CD4-positive, alpha-beta T cell treated with Interleukin-1 beta for 1 hour (primary cell): ENCODE measurements around the gene SEMA4A.

Experiments
- DNase-seq, 2 donors: peaks; one replicate each; pipeline ENCODE4 v3.0.0-alpha.2; 2020 to 2022

The SEMA4A gene

DNA sequence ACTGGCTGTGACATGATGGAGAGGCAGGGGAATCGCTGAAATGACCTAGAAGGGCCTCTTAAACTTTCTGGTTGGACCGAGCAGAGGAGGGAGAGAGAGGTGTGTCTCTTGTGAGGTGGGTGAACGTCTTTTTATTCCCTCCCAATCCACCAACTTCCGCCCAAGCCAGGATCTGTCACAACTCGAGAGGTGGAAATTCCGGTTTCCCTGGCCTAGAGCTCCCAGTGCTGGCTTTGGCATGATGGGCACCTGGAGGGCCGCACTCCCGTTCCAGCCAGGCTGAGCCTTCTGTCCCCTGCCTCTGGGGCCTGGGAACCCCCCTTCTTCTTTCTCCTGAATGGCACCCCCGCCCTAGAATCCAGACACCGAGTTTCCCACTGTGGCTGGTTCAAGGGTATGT is at the start of gene SEMA4A:
Gene SEMA4A (plus strand): TSS at position 224 of the 400 bp plus-strand sequence. CDS start 994 bp downstream, outside the sequence.
- no peak for DNase-seq

DNA sequence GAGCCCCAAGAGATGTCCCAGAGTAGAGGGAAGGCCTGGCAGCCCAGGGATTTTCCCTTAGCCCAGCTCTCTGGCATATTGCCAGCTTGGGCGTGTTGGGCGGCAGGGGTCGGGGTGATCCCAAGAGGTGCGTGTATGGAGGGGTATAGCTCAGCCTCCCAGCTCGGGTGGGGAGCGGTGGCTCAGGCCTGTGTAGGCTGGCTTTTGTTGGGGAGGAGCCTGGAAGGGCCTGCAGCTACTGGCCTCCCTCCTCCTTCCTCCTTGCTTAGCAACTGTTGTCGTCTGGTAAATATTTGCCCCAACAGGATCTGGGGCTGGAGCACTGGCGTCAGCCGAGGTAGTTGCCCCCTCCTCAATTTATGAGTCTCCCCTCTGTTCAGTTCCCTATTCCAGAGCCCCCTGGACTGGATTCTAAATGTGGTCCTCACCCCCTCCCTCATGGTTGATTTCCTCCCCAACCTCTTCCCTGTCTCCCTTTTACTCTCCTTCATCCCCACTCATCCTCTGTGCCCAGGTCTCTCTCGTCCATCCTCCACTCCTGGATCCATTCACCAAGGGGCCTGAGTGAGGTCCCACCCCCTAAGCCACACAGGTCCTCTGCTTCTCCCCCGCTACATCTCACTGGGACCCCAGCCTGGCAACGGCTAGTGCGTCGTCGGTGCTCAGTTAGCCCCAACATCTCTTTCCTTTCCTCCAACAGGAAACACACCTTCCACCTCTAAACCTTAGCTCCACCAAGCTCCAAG is 49.1 kb upstream of the SEMA4A start:
- peak; percentile 88 for DNase-seq

DNA sequence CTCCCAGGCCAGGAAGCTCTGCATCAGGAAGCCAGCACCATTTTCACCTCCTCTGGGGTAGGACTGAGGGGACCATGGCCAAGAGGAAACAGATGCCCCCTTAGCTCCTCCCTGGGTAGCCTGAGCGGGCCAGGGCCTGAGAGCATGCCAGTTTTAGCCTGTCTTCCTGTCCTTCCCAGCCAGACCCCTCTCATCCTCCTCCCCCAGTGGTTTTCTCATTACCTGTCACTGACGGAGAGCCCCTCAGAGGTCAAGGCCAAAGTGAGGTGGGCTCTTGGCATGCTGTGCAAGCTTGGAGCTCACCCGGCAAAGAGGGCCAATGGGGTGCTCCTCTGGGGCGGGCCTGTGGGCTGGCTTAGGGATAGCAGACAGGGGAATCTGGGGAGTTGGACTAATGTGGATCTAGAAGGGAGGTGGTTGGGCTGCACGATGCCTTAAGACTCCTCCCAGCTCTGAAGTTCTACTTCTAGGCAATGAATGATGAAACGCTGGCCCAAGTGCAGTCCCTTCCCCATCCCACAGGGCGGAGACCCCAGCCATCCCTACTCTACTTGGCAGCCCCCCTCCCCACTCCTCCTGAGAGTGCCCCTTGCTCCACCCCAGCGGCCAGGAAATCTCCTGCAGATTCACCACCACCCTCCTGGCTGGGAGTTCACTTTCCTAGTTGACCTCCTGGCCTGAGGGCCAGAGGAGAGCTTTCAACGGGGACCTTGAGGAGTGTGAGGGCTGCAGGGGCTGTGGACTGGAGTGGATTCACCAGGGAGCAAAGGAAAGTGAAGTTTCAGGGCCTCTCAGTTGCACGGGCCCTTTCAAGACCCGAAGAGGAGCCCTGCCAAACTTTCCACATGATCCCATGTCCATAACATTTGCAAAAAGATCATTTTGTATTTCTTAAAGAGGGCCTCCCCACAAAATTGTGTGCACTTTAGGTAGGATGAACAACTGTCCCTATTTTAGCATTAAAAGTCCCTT is 48.2 kb upstream of the SEMA4A start:
- peak in 1 of 2 donors; percentile 38 for DNase-seq

DNA sequence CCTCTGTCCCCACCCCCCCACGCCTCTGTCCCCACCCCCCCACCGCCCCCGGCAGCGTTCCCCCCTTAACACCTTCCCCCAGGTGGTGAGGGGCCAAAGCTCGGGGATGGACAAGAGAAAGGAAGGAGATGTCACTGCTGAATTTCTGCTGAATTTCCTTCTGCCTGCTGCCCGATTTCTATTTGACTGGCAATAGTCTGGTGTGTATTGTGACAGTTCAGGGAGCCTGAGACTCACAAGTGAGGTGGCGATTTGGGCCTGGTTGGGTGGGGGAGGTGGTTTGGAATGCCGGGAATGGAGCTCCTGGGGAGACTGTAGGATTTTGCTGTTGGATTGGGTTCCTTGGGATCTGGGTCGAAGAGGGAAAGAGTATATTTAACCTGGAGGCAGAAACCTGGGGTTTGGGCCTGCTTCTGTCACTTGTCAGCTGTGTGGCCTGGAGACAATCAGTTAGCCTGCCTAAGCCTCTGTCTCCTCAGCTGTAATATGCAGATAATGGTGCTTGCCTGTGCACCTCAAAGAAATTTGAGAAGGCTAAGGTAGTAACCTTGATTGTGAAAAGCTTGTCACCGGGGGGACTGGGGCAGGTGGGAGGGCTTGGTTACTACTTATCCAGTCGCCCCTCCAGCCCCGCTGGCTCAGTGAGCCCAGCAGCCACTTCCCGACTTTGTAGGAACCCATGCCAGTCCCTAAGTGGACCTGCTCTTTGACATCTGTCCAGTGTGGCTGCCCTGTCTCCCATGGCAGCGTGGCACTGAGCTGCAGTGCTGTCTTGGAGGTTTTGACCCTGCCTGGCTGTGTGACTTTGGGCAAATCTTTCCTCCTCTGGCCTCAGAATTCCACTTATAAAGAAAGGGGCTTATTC is 46.5 kb upstream of the SEMA4A start:
- DNase-seq: no peak

DNA sequence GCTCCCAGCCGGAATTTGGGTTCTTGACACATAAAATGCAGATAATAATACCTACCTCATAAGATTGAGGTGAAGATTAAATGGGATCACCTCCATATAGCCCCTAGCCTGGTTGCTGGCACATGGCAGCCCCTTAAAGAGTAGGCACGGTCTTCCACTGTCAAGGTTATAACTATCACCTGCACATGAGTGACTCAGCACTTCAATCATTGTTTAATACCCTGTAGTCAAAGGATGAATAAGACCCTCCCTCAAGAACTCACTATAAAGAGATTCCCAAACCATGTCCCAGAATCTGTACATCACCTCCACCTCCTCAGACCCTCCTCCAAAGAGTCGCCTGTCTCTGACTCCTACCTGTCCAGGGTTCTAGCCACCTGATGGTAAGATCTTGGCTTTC is 45.3 kb upstream of the SEMA4A start:
- DNase-seq: no peak

DNA sequence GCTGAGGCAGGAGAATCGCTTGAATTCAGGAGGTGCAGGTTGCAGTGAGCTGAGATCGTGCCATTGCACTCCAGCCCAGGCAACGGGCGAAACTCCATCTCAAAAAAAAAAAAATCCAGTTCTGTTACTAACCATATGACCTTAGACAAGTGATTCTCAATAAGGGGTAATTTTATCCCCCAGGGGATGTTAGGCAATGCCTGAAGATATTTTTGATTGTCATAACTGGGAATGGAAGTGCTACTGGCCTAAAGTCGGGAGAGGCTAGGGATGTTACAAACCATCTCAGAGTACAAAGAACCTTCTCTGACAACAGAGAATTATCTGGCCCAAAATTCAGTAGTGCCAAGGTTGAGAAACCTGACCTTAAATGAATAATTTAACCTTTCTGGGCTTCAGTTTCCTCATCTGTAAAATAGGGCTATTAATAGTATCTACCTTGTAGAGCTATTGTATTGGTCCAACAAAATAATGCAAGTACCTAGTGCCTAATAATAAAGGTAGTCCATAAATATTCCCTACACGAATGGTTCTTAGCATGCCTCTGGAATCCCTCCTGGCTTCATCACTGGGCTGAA is 44.6 kb upstream of the SEMA4A start:
- DNase-seq: no peak

DNA sequence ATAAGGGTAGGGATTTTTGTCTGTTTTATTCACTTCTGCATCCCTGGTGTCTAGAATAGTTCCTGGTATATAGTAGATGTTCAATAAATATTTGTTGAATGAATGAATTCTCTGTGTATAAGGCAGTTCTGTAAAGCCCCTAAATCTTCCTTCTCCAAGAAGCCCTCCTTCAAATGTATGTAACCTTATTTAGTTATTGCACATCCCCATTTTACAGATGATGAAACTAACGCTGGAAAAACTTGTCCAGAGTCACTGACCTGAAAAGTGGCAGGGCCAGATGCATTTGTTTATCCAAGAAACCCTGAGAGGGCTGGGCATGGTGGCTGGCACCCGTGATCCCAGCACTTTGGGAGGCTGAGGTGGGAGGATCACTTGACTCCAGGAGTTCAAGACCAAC is 43.1 kb upstream of the SEMA4A start:
- no peak for DNase-seq

DNA sequence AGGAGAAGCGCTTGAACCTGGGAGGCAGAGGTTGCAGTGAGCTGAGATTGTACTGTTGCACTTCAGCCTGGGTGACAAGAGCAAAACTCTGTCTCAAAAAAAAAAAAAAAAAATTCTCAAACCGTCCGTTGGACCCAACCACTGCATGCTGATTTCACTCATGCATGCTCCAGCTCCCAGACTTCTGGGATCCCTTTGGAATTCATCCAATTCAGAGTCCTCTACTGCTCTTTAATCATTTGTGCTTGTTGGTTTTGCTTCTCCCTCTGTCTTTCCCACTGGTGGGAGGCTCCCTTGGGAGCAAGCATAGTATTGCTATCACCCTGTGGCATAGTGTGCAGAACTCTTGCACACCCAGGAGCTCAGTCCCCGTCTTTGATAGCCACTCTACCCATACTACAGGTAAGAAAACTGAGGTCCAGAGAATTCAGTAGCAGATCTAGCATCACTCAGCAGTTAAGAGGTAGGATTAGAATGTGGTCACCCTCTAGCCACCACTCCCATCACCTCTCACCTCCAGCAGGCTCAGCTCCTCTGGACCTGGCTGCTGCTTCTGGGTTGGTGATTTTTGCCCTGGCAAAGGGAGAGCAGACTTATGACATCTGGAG is 41.9 kb upstream of the SEMA4A start:
- DNase-seq: no peak

DNA sequence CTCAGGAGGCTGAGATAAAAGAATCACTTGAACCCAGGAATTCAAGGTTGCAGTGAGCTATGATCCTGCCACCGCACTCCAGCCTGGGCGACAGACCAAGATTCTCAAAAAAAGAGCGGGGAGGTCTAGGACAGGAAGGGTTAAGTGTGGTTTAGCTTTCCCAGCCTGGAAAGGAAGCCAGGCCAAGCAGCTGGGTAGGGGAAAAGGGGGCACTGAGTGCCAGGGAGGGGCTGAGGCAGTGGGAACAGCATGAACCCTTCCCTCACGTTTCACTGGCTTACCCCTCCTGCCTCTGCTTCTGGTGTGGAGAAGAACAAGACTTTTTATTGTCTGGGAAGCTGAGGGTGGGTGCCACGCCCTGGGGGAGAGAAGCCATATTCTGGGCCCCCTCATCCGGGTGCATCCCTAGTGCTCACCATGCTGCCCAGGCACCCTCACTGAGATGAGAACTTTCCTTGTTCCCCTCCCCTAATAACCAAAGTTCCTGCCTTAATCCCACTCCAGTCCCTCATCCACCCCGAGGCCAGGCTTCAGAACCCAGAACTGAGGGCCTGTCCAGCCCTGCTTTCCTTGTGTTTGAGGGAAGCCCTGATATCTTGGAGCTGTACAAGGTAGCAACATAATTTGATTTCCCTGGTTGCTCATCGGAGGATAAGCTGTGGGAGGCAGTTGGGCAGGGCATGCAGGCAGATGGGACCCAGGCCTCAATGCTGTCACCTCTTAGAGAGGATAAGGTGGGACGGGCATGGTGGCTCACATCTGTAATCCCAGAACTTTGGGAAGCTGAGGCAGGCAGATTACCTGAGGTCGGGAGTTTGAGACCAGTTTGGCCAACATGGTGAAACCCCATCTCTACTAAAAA is 40.9 kb upstream of the SEMA4A start:
- DNase-seq: no peak

DNA sequence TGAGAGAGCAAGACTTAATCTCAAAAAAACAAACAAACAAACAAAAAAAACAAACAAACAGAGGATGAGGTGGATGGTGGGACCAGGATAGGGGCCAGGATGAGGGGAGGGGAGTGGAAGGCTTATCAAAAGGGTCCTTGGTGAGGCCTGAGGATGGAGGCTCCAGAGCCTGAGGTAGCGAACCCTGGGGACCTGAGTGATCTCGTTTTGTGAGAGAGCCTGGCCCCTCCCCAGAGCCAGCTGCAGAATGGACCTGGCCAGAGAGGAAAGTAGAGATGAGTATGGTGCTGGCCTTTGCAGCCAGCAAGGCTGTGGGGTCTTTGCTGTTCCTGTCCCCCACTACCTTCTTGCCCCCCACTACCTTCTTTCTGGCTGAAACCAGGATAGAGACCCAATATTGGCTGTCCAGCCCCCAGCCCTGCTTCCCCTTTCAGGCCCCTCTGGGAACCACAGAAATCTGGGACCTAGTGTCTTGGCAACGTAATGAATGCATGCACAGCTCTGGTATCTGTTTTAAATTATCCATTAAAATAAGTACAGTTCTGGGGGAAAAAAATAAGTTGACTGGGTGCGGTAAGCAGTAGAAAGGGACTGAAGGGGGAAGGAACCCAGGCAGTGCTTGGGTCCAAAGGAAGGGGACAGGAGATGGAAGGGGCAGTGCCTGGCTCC is 40.0 kb upstream of the SEMA4A start:
- DNase-seq: no peak

DNA sequence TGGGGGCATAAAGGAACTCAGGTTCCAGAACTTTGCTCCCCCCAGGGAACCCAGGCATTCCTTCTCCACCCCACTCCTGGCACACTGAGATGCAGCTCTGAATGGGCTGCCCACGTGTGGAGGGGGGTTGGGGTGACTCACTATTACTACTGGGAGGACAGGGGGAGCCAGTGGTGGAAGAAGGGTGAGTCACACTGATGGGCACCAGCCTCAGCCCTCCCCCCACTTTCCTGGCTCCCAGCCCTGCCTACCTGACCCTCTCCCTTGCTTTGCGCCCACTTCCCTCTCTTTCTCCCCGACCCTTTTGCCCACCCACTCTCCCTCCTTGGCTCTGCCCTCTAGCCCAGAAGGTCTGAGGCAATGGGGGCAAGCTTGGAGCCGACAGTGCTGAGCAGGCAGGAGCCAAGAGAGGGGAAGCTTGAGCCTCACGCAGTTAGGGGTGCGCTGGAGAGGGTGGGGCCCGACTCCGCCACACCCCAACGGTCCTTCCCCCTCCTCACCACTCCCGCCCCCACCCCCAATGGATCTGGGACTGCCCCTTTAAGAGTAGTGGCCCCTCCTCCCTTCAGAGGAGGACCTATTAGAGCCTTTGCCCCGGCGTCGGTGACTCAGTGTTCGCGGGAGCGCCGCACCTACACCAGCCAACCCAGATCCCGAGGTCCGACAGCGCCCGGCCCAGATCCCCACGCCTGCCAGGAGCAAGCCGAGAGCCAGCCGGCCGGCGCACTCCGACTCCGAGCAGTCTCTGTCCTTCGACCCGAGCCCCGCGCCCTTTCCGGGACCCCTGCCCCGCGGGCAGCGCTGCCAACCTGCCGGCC is 39.1 kb upstream of the SEMA4A start, which contains the start of gene LMNA:
Gene LMNA (plus strand): TSS at position 611 of the 818 bp plus-strand sequence. CDS start 208 bp downstream, outside the sequence.
- peak; percentile 85 to 87 for DNase-seq

DNA sequence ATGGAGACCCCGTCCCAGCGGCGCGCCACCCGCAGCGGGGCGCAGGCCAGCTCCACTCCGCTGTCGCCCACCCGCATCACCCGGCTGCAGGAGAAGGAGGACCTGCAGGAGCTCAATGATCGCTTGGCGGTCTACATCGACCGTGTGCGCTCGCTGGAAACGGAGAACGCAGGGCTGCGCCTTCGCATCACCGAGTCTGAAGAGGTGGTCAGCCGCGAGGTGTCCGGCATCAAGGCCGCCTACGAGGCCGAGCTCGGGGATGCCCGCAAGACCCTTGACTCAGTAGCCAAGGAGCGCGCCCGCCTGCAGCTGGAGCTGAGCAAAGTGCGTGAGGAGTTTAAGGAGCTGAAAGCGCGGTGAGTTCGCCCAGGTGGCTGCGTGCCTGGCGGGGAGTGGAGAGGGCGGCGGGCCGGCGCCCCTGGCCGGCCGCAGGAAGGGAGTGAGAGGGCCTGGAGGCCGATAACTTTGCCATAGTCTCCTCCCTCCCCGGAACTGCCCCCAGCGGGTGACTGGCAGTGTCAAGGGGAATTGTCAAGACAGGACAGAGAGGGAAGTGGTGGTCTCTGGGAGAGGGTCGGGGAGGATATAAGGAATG is 38.4 kb upstream of the SEMA4A start:
- DNase-seq: no peak

DNA sequence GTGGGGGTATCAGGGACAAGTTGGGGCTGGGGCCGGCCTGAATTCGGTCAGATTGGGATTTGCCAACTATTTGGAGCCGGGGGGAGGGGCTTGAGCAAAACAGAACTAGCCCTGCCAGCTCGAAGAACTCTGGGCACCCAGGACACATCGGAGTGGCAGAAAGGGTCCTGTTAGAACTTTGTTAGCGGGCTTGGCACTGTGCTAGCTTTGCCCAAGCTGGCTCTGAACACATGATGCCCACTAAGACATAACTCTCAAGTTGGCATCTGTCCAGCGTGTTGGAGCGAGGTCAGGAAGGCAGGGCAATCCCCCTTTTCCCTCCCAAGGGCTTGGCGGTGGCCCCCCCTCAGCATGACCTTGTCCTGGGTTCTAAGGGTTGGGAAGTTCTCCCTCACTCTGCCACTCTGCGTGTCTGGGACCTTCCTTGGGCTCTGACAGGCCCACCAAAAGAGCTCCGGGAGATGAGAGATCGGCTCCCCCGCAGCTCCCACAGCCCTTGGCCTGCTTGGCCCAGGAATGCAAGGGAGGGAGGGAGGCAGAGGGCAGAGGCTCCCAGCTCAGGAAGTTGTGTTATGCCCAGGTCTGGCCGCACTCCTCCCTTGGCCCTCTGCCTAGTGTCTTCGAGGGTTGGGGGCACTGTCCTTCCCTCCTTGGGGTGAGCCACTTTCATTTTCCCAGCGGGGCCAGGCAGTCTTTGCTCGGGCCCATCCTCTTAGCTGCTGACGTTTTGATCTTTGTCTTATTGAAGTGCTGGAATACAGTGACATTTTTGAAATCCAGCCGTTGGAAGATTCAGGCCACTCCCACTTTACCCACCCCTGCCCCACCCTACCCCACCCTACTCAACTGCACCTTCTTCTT is 37.6 kb upstream of the SEMA4A start:
- peak; percentile 30 to 44 for DNase-seq

DNA sequence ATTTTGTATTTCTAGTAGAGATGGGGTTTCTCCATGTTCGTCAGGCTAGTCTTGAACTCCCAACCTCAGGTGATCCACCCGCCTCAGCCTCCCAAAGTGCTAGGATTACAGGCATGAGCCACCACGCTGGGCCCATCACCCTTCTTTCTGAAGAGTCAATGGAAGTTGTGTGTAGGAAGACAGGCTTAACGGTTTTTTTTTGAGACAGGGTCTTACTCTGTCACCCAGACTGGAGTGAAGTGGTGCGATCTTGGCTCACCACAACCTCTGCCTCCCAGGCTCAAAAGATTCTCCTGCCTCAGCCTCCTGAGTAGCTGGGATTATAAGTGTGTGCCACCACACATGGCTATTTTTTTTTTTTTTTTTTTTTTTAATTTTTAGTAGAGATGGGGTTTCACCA is 36.7 kb upstream of the SEMA4A start:
- DNase-seq: peak in 1 of 2 donors; percentile 34

DNA sequence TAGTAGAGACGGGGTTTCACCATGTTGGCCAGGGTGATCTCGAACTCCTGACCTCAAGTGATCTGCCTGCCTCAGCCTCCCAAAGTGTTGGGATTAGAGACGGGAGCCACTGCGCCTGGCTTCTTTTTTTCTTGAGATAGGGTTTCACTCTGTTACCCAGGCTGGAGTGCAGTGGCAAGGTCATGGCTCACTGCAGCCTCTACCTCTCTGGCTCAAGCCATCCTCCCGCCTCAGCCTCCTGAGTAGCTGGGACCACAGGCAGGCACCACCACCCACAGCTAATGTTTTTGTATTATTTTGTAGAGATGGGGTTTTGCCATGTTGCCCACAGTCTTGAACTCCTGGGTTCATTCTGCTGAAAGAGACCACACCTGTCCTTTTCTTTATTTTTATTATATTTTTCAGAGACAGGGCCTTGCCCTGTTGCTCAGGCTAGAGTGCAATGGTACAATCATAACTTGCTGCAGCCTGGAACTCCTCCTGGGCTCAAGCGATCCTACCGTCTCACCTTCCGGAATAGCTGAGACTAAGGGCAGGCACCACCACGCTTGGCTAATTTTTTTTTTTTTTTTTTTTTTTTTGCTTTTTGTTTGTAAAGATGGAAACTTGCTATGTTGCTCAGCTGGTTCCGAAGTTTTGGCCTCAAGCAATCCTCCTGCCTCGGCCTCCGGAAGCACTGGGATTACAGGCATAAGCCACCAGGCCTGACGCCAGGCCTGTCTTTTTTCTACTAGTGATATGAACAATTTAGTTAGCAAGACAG is 35.8 kb upstream of the SEMA4A start:
- peak; percentile 9 to 31 for DNase-seq

DNA sequence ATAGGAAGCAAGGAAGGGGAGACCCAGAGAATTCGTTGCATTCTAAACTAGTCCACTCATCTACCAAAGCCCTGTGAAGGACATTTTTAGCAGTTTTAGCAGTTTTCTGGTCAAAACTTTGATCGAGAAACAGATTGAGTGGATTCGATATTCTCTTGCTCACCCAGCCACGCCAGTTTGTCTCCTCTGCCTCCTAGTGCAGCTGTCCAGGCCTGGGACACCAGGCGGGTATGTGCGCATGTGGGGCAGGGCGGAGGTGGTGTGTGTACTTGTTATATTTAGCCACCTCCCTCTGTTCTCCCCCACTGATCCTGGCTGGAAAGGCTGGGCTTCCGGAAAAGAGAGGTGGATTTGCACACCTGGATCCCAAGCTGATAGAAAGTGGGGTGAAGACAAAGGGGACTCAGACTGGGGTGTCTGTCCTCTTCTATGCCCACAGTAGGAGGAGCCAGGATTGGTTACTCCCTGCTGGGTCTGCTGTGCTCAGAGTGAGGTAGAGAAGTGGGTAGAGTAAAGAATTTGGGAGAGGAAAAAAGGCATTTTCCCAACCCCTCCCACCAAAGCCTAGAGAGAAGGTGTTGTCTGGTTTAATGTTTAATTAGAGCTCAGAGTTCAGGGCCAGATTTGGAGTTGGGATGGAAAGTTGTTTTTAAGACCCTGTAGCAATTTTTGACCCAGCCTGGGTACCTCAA is 35.1 kb upstream of the SEMA4A start:
- peak; percentile 13 to 37 for DNase-seq
